Spleen (tissue), 11 donors: ENCODE measurements around the gene AFAP1L2. TPM values are rescaled to one million over a fixed set of nuclear protein-coding genes. Genes with fewer than 3 reads are reported as not detected.

ENCODE experiments used
- DNase-seq: peaks from one replicate; pipeline ENCODE4 v3.0.0-alpha.2; 2020
- H3K27ac ChIP-seq, 8 donors: fragments of 200-600 bp; sonication (generic) in 7 of 8; 1 replicate in 4 of 8; 2 replicates in 4 of 8; pipeline versions ENCODE4 v1.5.0 to v1.8.0; 2016 to 2021; ENCODE audit warnings: inconsistent platforms in 4 of 8, mild to moderate bottlenecking in 4 of 8, moderate library complexity in 1 of 8
- H3K27me3 ChIP-seq, 7 donors: fragments of 200-600 bp; sonication (generic) in 6 of 7; replicated peaks in 1 of 7; 1 replicate in 4 of 7; 2 replicates in 3 of 7; pipeline versions ENCODE4 v1.5.0 to v1.8.0; 2016 to 2021; ENCODE audit warnings: inconsistent platforms in 3 of 7, mild to moderate bottlenecking in 1 of 7
- H3K36me3 ChIP-seq, 6 donors: fragments of 200-600 bp; sonication (generic) in 5 of 6; 1 replicate in 4 of 6; 2 replicates in 2 of 6; pipeline versions ENCODE4 v1.5.0 to v1.8.0; 2016 to 2021; ENCODE audit warnings: inconsistent platforms in 2 of 6
- H3K4me1 ChIP-seq, 6 donors: fragments of 200-600 bp; sonication (generic) in 5 of 6; 1 replicate in 3 of 6; 2 replicates in 3 of 6; pipeline versions ENCODE4 v1.5.0 to v1.8.0; 2016 to 2021; ENCODE audit warnings: inconsistent platforms in 3 of 6
- H3K4me3 ChIP-seq, 8 donors: fragments of 200-600 bp; sonication (generic) in 7 of 8; 1 replicate in 4 of 8; 2 replicates in 4 of 8; pipeline versions ENCODE4 v1.5.0 to v1.8.0; 2016 to 2021; ENCODE audit warnings: inconsistent platforms in 4 of 8, mild to moderate bottlenecking in 4 of 8, moderate library complexity in 2 of 8
- H3K9me3 ChIP-seq, 8 donors: fragments of 200-600 bp; sonication (generic) in 7 of 8; 1 replicate in 4 of 8; 2 replicates in 4 of 8; pipeline versions ENCODE4 v1.5.0 to v1.8.0; 2016 to 2021; ENCODE audit warnings: inconsistent platforms in 4 of 8
- CTCF ChIP-seq, 11 experiments: fragments of 200-600 bp in 7 of 11; fragments of 450-650 bp in 4 of 11; sonication (generic) in 4 of 11; IDR thresholded peaks in 8 of 11; conservative IDR thresholded peaks in 3 of 11; 1 replicate in 7 of 11; 2 replicates in 4 of 11; pipeline versions ENCODE4 v1.4.0 to v1.8.0; 2016 to 2021; ENCODE audit warnings: antibody characterized with exemption in 11 of 11, inconsistent platforms in 4 of 11, mild to moderate bottlenecking in 1 of 11
- POLR2A ChIP-seq, 3 donors: fragments of 450-650 bp; IDR thresholded peaks; one replicate each; pipeline ENCODE4 v1.5.1; 2017; ENCODE audit warnings: antibody characterized with exemption in 3 of 3, mild to moderate bottlenecking in 1 of 3
- POLR2AphosphoS5 ChIP-seq, 3 donors: sonication (generic); formaldehyde crosslinking; IDR thresholded peaks; one replicate each; pipeline ENCODE4 v1.5.1; 2017; ENCODE audit warnings: antibody characterized with exemption in 3 of 3
- WGBS, 5 donors: extraction: QIAGEN DNeasy Blood & Tissue Kit in 3 of 5; methylation state at CpG; one replicate each; pipeline versions ENCODE4 v1.1.5 to v1.1.7; 2013 to 2018; 5-methylcytosine and 5-hydroxymethylcytosine counted together
- intact Hi-C: fragments of 100-400 bp; cut with DNase I; formaldehyde crosslinking; loops from one replicate; pipeline ENCODE4 v1.15.0; 2023; ENCODE audit warnings: low total_unique reads
- polyA plus RNA-seq, 3 donors: library from polyadenylated mRNA; stranded (reverse); fragments of 200-250 nt; gene quantifications; one replicate each; pipeline ENCODE4 v1.2.1, GENCODE V29; 2013
- total RNA-seq, 7 donors: library from RNA; depleted of rRNA in 3 of 7; stranded (reverse); fragments of >200 nt in 3 of 7; fragmentation: NEBNext Ultra II Directional in 4 of 7; extraction: Animal tissue kit (Norgen Biotek cat#: 25700) in 4 of 7; gene quantifications; one replicate each; pipeline versions ENCODE4 v1.1.0 to v1.2.1, GENCODE V29; 2016 to 2021
- donor health status: healthy with polysubstance abuse.
- donor health status: DM: no; HTN: no; CAD: no; lungs with moderate emphysema.
- donor health status: DM: no; HTN: no; CAD: no.
- donor health status: Bipolar disorder and iron deficiency.
- donor health status: healthy.
- donor health status: DM: no; HTN: no; CAD: no.
- donor health status: DM: yes; HTN: yes; CAD: no.

AFAP1L2 gene
- total and polyA plus RNA-seq, 10 donors: 18.3 to 273 (median 180) TPM

GRCh38 chr10:114426476-114426875 lies 22.2 kb upstream of the AFAP1L2 start:
- DNase-seq: no peak
- WGBS, 5 donors: 63 to 82% (median 69%) methylated on average over 5 of the region's 5 CpGs
- peaks cover 0 to 14% (median 0%) of the 10 kb centered on the region in 6 donors for H3K36me3 ChIP-seq
- peaks cover 0 to 10% (median 0%) of the 10 kb centered on the region in 6 donors for H3K4me1 ChIP-seq
- intact Hi-C loops: no loop called here
- no peak overlapping the region for H3K4me3 ChIP-seq
- H3K9me3 ChIP-seq: no peaks in the 10 kb centered on the region
- peak overlapping the region in 5 of 8 donors; percentile 7 to 57 (median 39) for H3K27ac ChIP-seq
- H3K27me3 ChIP-seq: no peaks in the 10 kb centered on the region
- TF ChIP-seq CTCF (IDR thresholded peaks at IDR 0.05 in 8 of 11, conservative IDR thresholded peaks at IDR 0.05 in 3 of 11) (no peak), POLR2AphosphoS5 (IDR thresholded peaks at IDR 0.05) (no peak), POLR2A (IDR thresholded peaks at IDR 0.05) (no peak)

GRCh38 chr10:114420811-114421485 lies 16.6 kb upstream of the AFAP1L2 start:
- TF ChIP-seq CTCF (IDR thresholded peaks at IDR 0.05 in 8 of 11, conservative IDR thresholded peaks at IDR 0.05 in 3 of 11): no peak
- TF ChIP-seq POLR2A (IDR thresholded peaks at IDR 0.05): no peak
- no peak for TF ChIP-seq POLR2AphosphoS5 (IDR thresholded peaks at IDR 0.05)
- intact Hi-C loops: no loop called here
- H3K36me3 ChIP-seq: no peaks in the 10 kb centered on the region
- no peaks in the 10 kb centered on the region for H3K27me3 ChIP-seq
- H3K4me1 ChIP-seq: no peaks in the 10 kb centered on the region
- H3K4me3 ChIP-seq: no peak overlapping the region
- no peak overlapping the region for H3K27ac ChIP-seq
- 72 to 86% (median 83%) methylated on average over 4 of the region's 4 CpGs for WGBS, 5 donors
- peaks cover 0 to 5% (median 0%) of the 10 kb centered on the region in 8 donors for H3K9me3 ChIP-seq
- DNase-seq: no peak

GRCh38 chr10:114418109-114418508 lies 13.8 kb upstream of the AFAP1L2 start:
- DNase-seq: no peak
- Histone ChIP-seq H3K27me3 (peaks cover 0 to 3% (median 0%) of the 10 kb centered on the region in 7 donors), H3K27ac (no peak overlapping the region), H3K36me3 (no peaks in the 10 kb centered on the region), H3K4me1 (peaks cover 0 to 6% (median 5%) of the 10 kb centered on the region in 6 donors), H3K4me3 (no peak overlapping the region), H3K9me3 (peaks cover 0 to 5% (median 0%) of the 10 kb centered on the region in 8 donors)
- TF ChIP-seq POLR2A (IDR thresholded peaks at IDR 0.05) (no peak), CTCF (IDR thresholded peaks at IDR 0.05 in 8 of 11, conservative IDR thresholded peaks at IDR 0.05 in 3 of 11) (no peak), POLR2AphosphoS5 (IDR thresholded peaks at IDR 0.05) (no peak)
- 75 to 93% (median 81%) methylated on average over 1 of the region's 1 CpG for WGBS, 5 donors
- intact Hi-C loops: no loop called here

- Histone ChIP-seq H3K27me3 (peaks cover 0 to 3% (median 0%) of the 10 kb centered on the region in 7 donors), H3K36me3 (no peaks in the 10 kb centered on the region), H3K4me3 (no peak overlapping the region), H3K9me3 (no peaks in the 10 kb centered on the region), H3K27ac (peak overlapping the region; percentile 13 to 72 (median 54)), H3K4me1 (peaks cover 0 to 38% (median 10%) of the 10 kb centered on the region in 6 donors)
- 6 to 22% (median 12%) methylated on average over 9 of the region's 9 CpGs for WGBS, 5 donors
- TF ChIP-seq POLR2A (IDR thresholded peaks at IDR 0.05): no peak
- TF ChIP-seq POLR2AphosphoS5 (IDR thresholded peaks at IDR 0.05): peak in 1 of 3 donors; percentile 52
- TF ChIP-seq CTCF (IDR thresholded peaks at IDR 0.05 in 8 of 11, conservative IDR thresholded peaks at IDR 0.05 in 3 of 11): no peak
- DNase-seq: no peak
- intact Hi-C loops: no loop called here
Measured at GRCh38 chr10:114412907-114413797, 8.8 kb upstream of the AFAP1L2 start.
